SK-N-MC (cell line): ENCODE measurements around the gene MYO1D.

Source experiments
- EZH2 ChIP-seq: fragments of 200-600 bp; sonication (generic); IDR thresholded peaks from one replicate; pipeline ENCODE4 v1.6.1; 2017; ENCODE audit warnings: antibody characterized with exemption
- POLR2AphosphoS5 ChIP-seq: IDR thresholded peaks from 2 replicates; pipeline ENCODE4 v1.6.1; 2012; ENCODE audit warnings: mild to moderate bottlenecking, low read depth, low read length, borderline replicate concordance

DNA sequence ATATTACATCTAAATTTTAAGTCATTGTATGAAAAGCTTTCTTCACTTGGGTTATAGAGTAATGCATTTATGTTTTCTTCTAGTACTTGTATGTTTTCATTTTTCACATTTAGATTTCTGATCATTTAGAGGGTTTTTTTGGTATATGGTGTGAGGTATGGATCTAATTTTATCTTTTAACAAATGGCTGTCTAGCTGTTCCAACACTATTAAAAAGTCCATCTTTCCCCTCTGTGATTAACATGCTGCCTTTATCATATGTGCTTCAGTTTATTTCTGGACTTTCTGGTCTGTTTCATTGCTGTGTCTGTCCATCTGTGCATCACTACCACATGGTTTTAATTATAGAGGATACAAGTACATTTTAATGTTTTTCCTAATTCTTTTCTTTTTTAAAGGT, 163.8 kb downstream of the MYO1D start:
- TF ChIP-seq POLR2AphosphoS5: no peak
- TF ChIP-seq EZH2: no peak
